Peyer's patch (tissue), 4 donors: ENCODE results near the gene CREBRF.
A peak's percentile ranks its signal among the peaks of the same experiment; 100 is the strongest.

Experiments
- POLR2A ChIP-seq, 2 donors: fragments of 450-650 bp; IDR thresholded peaks; one replicate each; pipeline ENCODE4 v1.5.1; 2017; ENCODE audit warnings: antibody characterized with exemption in 2 of 2, mild to moderate bottlenecking in 2 of 2, moderate library complexity in 2 of 2
- TF ChIP-seq, protein P1 (sequence below), 6 experiments: fragments of 450-650 bp in 4 of 6; fragments of 200-600 bp in 2 of 6; sonication (generic) in 1 of 6; IDR thresholded peaks; one replicate each; pipeline ENCODE4 v1.5.1; 2017 to 2019; ENCODE audit warnings: antibody characterized with exemption in 6 of 6, mild to moderate bottlenecking in 3 of 6, moderate library complexity in 1 of 6

DNA sequence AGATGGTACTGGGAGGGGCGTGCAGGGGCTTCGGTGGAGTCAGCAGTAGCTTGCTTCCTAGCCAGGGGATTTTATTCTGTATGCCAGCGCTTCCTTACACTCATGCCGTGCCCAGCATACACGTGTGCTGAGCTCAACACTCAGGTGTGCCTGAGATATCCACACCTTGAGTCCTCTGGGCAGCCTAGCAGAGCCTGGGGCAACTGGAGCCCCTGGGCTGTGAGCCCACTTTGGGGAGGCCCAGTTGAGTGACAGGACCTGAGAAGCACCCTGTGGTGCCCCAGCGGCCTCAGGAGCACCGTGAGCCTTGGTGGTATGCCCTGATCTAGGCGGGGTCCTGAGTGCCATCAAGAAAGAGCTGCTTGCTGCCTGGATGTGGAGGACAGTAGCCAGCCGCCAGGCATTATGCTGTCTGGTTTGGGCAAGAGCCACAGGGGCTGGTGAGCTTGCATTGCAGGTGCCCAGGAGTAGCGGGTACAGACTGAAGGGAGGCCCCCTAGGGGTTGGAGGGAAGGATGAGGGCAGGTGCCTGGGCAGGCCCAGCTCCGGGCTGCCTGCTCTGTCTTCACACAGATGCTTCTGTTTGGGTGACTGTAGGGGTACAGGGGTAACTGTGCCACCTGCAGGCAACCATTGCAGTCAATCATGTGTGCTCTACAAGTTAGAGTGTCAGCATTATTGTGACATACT, 131.0 kb downstream of the CREBRF start:
- TF ChIP-seq, protein P1, sequence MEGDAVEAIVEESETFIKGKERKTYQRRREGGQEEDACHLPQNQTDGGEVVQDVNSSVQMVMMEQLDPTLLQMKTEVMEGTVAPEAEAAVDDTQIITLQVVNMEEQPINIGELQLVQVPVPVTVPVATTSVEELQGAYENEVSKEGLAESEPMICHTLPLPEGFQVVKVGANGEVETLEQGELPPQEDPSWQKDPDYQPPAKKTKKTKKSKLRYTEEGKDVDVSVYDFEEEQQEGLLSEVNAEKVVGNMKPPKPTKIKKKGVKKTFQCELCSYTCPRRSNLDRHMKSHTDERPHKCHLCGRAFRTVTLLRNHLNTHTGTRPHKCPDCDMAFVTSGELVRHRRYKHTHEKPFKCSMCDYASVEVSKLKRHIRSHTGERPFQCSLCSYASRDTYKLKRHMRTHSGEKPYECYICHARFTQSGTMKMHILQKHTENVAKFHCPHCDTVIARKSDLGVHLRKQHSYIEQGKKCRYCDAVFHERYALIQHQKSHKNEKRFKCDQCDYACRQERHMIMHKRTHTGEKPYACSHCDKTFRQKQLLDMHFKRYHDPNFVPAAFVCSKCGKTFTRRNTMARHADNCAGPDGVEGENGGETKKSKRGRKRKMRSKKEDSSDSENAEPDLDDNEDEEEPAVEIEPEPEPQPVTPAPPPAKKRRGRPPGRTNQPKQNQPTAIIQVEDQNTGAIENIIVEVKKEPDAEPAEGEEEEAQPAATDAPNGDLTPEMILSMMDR (IDR thresholded peaks at IDR 0.05) = peak in 1 of 6 experiments; percentile 9
- no peak for TF ChIP-seq POLR2A (IDR thresholded peaks at IDR 0.05)
